ENCODE measurements around the gene PRSS3.
"Not testable (repeated sequence)": the region's sequence is repeated elsewhere in the genome, so short reads cannot be mapped to it uniquely, and the experiment has no call there.

Gene PRSS3

DNA sequence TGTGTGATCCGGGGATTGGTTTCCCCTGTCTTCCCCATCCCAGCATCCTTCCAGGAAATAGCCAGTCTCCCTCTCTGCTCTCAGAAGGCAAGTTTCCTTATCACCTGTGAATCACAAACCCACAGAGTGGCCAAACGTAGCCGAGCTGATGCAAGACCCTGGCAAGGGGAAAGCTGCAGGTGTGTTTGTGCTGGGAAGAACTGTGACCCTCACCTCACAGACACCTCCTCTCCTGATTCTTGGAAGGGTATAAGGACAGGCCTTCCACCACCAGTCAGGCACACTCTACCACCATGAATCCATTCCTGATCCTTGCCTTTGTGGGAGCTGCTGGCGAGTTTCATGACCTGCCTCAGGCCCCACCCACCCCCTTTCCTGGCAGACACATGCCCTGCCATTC is at the start of gene PRSS3:
Gene PRSS3 (plus strand): TSS at position 281 of the 400 bp plus-strand sequence. CDS start 13 bp downstream, at position 294.
- FAIRE-seq: no peak

DNA sequence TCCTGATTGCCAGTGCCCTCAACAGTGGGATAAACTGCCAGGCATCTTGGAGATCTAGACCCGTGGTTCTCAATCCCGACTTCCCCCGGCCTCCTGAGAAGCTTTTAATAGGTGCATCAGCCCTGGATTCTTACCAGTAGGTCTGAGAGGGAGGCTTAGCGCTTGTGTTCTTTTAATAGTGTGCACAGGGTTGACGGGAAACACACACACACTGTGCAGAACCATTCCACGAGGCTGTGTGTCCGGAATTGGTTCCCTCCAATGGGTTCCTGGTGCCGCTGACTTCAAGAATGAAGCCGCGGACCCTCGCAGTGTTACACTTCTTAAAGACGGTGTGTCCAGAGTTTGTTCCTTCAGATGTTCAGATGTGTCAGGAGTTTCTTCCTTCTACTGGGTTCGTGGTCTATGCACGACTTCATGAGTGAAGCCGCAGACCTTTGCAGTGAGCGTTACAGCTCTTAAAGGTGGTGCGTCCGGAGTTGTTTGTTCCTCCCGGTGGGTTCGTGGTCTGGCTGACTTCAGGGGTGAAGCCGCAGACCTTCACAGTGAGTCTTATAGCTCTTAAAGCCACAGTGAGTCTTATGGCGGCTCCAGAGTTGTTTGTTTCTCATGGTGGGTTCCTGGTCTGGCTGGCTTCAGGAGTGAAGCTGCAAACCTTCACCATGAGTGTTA is 46.6 kb upstream of the PRSS3 start:
- FAIRE-seq: no peak

DNA sequence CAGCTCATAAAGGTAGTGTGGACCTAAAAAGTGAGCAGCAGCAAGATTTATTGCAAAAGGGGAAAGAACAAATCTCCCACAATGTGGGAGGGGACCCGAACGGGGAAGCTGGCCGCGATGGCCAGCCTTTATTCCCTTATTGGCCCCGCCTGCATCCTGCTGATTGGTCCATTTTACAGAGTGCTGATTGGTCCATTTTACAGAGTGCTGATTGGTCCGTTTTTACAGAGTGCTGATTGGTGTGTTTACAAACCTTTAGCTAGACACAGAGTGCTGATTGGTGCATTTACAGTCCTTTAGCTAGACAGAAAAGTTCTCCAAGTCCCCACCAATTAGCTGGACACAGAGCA is 46.1 kb upstream of the PRSS3 start:
- not testable (repeated sequence) for FAIRE-seq

DNA sequence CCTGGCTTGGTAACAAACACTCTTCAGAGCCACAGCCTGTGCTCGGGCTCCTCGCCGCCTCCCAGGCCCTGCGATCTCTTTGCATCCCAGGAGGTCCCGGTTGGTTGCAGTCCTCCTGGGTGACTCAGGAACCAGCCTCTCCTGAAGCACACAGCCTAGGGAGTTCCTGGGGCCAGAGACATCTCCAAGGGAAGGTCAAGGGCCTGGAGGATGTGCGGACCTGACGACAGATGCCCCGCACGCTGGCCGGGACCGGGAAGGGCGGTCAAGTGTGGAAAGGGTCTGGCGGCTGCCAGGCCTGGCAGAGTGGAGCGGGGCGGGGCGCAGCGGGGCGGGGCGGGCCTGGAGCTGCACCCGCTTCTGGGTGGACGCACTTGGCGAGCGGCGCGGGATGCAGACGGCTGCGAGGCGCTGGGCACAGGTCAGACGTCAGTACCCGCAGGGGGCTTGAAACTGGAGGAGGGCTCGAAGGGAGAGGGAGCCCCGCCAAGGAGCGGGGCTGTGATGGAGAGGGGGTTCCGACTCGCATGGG is 45.0 kb upstream of the PRSS3 start:
- no peak for FAIRE-seq

DNA sequence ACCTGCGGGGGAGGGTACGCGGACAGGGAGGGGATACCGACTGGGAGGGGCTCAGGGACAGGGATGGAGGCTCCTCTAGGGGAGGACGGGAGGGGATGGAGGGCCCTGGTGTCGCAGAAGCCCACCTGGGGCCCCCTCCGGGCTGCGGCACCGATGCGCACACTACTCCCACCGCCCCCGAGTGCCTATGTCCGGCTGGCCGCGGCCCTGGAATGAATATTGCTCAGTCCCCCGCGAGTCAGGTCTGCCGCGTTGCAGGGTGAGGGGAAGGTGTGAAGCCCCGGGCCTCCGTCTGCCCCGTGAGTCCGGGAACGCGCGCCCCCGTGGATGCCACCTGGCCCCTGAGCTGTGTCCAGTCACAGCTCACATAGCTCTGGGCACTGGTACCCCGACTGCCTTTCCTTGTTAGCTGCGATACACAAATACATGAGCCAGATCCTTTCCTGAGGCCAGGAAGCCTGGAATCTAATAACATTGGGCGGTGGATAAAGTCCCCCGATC is 44.5 kb upstream of the PRSS3 start:
- no peak for FAIRE-seq

DNA sequence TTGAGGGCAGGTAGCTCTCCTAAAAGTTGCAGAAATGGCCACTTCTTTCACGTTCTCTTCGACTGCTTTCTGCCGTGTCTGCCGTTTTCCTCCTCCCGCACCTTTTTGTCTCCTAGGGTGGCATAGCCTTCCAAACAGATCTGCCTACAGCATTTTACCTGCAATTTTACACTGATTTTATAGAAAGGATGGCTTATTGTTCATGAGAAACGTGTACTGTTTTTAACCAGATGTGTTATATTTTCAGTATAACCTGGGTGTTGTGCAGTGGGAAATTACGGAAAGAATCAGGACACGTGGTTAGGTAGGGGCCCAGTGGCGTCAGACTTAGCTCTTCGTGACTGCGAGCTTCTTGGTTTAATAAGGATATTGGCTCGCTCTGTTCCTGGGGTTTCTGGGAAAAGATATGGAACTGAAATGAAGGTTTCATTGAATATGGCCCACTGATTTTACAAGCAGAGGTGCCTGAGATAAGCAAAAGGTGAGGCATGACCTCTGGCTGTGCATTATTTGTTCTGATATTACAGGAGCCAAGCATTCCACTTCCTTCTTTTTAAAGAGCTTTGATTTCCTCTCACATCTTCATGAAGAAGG is 43.7 kb upstream of the PRSS3 start:
- no peak for FAIRE-seq

DNA sequence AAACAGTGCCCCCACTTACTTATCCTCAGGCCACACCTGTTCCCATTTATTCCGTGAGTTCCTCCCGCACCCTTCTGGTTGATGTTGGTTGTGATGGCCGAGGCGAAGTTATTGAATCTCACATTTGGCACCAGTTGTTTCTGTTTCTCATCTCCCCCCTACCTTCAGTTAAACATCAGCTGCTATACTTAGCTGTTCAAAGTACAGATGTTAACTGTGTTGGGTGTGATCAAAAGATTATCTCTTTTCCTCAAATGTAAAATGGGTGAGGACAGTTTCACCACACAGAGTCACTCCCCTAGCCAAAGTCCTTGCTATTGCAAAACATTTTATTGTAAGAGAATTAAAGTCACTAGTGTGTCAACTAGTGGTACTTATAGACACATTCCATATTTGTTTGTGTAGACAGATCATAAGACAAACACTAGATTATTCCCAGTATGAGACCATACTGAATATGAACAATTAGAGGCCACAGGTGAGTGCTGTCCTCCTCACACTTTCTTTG is 43.2 kb upstream of the PRSS3 start:
- FAIRE-seq: no peak

DNA sequence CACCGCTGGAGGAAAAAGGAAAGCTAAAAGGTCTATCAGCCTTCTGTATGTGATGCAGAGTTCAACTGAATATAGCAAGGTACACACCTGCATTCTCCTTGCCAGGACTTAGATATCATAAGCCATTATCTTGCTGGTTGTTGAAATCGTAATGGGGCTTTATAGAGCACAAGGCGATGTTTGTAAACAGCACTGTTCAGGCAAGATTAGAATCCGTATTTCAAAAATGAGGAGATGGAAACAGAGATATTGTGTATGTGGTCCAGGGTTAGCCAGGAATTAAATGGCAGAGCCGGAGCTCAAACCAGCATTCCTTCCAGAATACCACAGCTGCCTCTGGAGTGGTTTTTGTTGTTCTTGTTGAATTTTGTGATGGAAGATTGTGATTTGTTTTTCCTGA is 42.6 kb upstream of the PRSS3 start:
- FAIRE-seq: not testable (repeated sequence)

DNA sequence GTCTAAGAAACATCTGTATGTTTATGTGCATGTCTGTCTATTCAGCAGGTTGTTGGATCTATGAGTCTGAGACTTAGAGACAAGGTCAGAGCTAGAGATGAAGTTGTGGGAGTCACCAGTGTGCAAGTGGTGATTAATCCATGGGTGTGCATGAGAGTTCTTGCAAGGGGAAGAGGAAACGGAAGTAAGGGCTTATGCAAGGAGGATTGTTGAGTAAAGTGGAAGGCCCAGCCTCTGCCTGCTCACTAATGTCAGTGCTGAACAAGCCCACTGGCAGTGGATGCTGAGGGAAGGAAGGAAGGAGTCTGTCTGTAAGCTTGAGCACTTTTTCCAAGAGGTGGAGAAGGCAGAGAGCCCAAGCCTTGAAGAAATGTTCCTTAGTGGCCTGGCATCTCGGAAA is 35.7 kb upstream of the PRSS3 start:
- FAIRE-seq: not testable (repeated sequence)

DNA sequence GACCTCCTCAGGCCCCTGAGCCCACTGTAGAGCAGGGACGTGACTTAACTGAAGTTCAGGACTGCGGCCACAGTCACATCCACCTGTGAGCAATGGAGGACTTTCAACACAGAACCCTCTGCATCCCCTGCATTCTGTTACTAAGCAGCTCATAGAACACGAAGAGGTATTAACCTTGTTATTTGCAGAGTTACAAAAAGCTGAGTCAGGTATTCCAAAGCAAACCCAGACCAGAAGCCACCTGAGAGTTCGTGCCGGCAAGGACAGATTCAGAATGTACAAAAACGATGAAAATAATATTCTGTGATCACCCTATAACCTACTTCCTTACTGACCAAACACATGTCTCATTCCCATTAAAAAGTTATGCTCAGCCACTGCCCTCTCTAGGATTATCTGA is 33.0 kb upstream of the PRSS3 start:
- no peak for FAIRE-seq

DNA sequence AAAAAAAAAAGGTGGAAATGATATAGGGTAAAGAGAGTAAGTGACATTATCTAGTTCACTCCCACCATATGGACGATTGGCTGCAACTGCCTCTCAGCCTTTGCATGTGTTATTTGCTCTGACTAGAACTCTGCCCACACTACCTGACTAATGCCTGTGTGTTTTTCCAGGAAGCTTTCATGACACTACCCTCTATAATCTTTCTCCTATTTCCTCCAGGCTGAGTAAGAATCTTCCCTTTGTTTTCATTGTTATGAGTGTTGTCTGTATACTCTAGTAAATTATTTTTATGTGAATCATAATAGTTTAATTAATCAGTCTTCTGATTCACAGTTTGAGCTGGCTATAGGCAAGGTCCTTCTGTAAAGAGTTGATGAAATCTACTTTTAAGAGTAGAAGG is 31.7 kb upstream of the PRSS3 start:
- not testable (repeated sequence) for FAIRE-seq

DNA sequence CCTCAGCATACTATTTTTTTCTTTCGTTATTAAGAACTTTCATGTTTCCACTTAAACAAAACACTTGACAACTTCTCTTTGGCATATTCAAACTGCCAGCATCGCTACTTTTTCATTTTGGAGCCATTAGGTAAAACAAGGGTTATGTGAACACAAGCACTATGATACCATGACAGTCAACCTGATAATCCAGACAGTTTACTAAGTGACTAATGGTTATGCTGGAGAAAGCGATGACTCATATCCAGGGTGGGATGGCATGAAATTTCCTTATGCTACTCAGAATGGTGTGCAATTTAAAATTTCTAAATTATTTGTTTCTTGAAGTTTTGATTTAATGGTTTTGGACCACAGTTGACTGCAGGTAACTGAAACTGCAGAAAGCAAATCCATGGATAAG is 29.9 kb upstream of the PRSS3 start:
- no peak for FAIRE-seq

DNA sequence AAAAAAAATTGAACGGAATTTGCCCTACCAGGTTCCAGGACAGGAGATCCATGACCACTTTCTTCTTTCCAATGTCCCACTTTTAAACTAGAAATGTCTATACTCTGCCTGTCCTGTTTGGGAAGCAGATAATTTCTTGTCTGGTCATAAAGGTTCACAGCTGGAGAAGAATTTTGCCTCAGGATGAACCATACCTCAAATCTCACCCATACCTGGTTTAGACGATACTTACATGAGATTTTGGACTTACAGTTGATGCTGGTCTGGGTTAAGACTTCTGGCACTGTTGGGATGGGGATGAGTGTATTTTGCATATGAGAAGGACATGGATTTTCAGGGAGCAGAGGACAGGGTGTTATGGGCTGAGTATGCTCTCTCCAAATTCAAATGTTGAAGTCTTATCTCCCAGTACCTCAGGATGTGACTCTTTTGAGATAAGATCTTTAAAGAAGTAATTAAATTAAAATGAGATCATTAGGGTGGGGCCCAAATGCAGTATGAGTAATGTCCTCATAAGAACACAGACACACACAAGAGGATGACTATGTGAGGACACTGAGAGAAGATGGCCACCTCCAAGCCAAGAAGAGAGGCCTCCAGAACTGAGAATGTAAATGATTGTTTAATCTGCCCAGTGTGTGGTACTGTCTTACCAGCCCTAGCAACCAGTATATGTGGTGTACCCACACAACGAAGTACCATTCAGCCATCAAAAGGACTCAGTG is 25.0 kb upstream of the PRSS3 start:
- FAIRE-seq: not testable (repeated sequence)

DNA sequence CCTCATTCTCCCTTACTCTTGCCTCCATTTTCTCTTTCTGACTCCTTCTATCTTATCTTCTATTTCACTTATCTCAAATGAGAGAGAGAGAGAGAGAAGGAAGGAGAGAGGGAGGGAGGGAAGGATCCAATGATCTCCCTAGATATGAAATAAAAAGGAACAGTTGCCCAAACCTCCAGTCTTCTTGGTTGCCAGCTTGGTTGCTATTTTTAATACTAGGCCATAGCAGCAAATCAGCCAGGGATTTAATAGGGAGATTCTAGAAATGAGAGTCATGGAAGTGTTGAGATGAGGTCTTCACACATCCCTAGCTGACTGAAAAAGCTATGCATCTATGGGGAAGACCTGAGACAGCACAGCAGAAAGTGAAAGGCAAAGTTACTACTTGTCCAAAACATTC is 22.2 kb upstream of the PRSS3 start:
- not testable (repeated sequence) for FAIRE-seq

DNA sequence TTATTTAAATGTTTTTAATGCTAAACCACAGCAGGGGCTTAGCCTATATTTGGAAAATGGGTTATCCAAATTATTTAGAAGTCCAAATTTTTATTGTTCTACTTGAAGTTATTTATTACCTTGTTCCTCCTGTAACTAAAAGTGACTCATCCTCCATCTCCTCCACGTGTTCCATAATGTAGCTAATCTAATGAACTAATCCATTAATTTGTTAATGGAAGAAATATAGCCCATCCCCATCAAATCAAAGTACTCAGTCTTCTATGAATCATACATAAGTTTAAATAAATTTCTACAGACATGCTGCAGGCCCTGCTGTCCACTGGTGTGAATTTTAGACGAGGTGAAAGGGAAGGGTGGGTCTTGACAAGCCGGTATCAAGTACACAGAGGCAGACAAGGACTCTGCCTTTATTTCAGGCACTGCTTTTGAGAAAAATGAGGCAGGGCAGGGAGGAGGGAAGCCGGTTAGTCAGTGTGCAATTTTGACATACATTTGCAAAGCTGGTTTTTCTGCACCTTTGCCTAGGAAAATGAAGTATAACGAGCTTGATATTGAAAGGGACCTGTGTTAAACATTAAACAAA is 21.2 kb upstream of the PRSS3 start:
- not testable (repeated sequence) for FAIRE-seq

DNA sequence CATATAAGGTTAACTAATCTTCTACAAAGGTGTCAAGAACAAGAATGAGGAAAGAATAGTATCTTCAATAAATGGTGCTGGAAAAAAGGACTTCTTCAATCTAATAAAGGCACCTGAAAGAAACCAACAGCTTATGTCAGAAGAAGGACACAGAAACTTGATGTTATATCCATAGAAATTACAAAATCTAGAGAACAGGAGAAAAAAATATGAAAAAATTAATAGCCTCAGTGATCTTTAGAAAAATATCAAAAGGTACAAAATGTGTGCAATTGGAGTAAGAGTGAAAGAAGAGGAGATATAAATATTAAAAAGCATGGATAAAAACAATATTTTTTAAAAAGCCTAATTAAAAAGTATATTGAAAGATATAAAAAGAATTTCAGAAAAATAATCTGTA is 18.8 kb upstream of the PRSS3 start:
- no peak for FAIRE-seq

DNA sequence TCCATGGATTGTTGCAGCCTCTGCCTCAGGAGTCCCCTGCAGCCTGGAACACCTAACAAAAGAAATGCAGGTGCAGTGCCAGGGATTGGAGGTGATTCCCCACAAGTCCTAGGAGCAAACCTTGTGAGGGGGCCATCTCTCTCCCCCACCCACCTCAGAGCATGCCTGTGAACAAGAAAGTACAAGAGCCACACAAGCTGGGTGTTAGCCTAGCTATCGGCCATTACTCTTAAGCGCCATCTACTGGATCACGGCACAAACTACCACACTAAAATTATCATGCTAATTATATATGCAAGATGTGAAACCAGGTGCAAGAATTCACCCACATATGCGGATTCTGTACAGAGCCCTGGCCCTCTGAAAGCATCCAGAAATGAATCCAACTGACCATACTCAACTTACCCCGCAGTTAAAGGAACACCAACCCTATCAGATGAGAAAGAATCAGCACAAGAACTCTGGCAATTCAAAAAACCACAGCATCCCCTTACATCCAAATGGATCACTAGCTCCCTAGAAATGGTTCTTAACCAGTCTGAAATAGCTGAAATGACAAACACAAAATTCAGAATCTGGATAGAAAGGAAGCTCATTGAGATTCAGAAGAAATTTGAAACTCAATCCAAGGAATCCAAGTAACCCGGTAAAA is 16.5 kb upstream of the PRSS3 start:
- FAIRE-seq: no peak

DNA sequence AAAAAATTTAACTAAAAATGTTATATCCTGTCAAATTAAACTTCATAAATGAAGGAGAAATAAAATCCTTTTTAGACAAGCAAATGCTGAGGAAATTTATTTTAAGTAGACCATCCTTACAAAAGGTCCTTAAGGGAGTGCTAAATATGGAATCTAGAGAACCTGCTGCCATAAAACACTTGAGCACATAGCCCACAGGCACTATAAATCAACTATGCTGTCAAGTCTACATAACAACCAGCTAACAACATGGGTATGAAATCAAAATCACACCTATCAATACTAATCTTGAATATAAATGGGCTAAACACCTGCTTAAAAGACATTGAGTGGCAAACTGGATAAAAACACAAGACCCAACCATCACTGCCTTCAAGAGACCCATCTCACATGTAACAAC is 15.1 kb upstream of the PRSS3 start:
- no peak for FAIRE-seq

DNA sequence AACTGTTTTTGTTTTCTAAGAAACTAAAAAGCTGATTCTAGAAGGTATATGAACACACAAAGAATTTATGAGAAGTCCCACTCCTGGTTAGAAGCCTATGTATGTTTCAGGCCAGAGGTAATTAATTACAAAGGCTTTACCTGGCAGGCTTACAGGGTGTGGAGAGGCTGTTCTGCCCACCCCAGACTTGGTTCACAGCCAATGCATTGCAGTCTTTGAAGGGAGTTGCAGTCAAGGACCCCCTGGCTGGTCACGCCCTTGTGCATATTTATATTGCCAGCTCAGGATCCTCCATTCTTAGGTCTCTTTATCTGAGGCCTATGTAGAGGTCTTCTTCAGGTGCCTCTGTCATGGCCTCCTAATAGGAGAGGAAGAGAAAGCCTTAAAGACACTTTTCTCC is 13.6 kb upstream of the PRSS3 start:
- no peak for FAIRE-seq

DNA sequence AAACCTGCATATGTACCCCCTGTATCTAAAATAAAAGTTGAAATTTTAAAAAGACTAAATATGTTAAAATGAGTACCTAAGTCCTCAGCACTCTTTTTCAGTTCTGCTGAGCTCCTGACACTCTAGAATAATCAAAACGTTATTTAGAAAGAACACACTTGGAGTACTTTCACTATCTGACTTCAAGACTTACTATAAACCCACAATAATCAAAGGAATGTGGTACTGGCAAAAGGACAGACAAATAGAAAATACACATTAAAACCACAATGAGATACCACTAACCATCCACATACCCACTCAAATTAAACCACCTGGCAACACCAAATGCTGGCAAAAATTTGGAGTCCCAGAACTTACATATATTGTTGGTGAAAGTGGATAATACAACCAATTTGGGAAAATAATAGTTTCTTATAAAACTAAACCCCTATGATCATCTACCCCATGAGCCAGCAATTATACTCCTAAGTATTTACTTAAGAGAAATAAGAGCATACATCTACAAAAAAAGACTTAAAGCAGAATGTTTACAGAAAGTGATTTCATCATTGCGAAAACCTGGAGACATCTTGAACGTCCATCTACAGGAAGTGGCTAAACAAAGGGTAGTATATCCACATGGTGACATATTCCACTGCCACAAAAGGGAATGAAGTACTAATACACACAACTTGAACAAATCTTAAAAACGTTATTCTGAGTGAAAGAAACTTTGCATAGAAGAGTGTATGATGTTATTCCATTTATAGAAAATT is 12.8 kb upstream of the PRSS3 start:
- no peak for FAIRE-seq

DNA sequence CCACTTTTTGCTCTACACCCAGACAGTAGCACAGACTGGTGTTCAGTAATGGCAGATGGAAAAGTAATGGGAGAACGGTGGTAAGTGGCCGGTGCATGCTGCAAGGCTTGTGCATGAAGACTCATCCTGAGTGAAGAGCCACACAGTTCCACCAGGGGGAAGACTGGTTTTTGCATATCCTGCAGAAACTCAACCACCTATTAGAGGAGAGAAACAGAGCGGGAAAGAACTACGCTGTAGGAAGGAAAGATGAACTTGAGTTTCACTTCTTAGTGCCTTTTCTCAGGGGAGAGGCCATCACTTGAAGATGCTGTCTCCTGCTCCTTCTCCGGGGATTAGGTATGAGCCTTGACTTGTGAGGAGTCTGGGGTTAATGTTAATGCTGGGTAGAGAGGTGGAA is 9.4 kb upstream of the PRSS3 start:
- FAIRE-seq: peak; percentile 11

DNA sequence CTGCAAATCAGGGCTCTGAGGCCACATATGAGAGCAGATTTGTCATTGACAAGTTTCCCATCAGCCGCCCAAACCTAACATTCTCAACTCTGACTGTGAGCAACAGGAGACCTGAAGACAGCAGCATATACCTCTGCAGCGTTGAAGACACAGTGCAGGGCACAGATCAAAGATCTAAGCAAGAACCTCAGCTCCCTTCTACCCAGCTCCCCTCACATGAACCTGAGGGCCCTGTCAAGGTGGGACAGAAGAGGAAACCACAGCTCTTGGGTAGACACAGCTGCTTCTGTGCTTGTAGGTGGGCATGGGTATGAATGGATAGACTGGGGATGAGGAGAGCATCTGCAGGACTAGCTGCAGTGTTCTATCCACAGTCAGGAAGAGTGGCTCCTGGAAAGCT is 8.7 kb upstream of the PRSS3 start:
- FAIRE-seq: no peak

All from TTC549 (cell line).